Measurements from ENCODE around the gene PGBD5. TPM values are rescaled to one million over a fixed set of nuclear protein-coding genes. Genes with fewer than 3 reads are reported as not detected.

The PGBD5 gene
- polyA plus RNA-seq, 1 donor (not counting 4 experiments of a cell fraction or from before 2014, with no cell fraction given) = 0.28 TPM

DNA sequence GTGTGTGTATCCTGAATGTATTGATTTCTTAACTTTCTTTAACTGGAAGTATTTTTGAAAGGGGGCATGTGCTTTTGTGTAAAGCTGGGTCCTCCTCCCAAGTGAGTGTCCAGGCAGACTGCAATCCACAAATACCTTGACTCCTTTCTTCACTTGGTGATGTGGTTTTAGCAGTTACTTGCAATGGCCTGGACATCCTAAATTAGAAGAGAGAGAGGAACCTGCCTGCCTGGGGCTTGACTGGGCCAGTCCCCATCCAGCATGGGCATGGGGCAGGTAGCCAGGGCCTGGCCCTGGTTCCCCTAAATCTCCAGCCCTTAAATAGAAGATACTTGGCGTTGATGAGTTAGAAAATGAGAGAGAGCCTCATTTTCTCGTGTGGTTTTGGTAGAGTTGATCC lies 159.7 kb downstream of the PGBD5 start:
- DNase-seq (ENCODE audit: low read depth, low spot score) (no peak), FAIRE-seq (no peak)
- no peaks in the 10 kb centered on the region for H4K20me1 ChIP-seq (ENCODE audit: control insufficient read depth, extremely low read depth, insufficient read depth, low read length)
- H3K4me2 ChIP-seq (ENCODE audit: control insufficient read depth, extremely low read depth, insufficient read depth, low read depth, low read length) = no peak overlapping the region
- no peak for TF ChIP-seq CTCF (optimal IDR thresholded peaks at IDR 0.05 in 1 of 3, IDR thresholded peaks at IDR 0.05 in 1 of 3, conservative IDR thresholded peaks at IDR 0.05 in 1 of 3; ENCODE audit: extremely low read depth in 1 of 3, insufficient read depth in 2 of 3, low read length in 3 of 3)
- no peak for TF ChIP-seq EZH2 (IDR thresholded peaks at IDR 0.05; ENCODE audit: low read length)
- H3K27me3 ChIP-seq (ENCODE audit: control insufficient read depth, extremely low read depth, insufficient read depth, low read length) = no peaks in the 10 kb centered on the region
- no peak overlapping the region for H3K9ac ChIP-seq (ENCODE audit: control insufficient read depth, extremely low read depth, insufficient read depth, low read length)
- dilution Hi-C loops (cut with MboI; ENCODE audit: extremely low pct_ligation_motif_present, low sequenced_read_pairs) = no loop called here
- H3K27ac ChIP-seq (ENCODE audit: control insufficient read depth, insufficient read depth, low read length) = no peak overlapping the region
- H3K9me1 ChIP-seq (ENCODE audit: control insufficient read depth, extremely low read depth, insufficient read depth, low read length) = no peaks in the 10 kb centered on the region
- H3K9me3 ChIP-seq (ENCODE audit: control insufficient read depth, low read depth, low read length) = no peaks in the 10 kb centered on the region
- peaks cover 16 to 39% of the 10 kb centered on the region in 2 experiments for H3K36me3 ChIP-seq (ENCODE audit: control insufficient read depth in 2 of 2, extremely low read depth in 1 of 2, insufficient read depth in 2 of 2, low read length in 2 of 2)
- no peaks in the 10 kb centered on the region for H3K4me1 ChIP-seq (ENCODE audit: control insufficient read depth, extremely low read depth, insufficient read depth, low read length)
- H3K79me2 ChIP-seq (ENCODE audit: control insufficient read depth, insufficient read depth, low read length) = no peaks in the 10 kb centered on the region
- no peak overlapping the region for H2AFZ ChIP-seq (ENCODE audit: control insufficient read depth, low read length)
- H3K4me3 ChIP-seq (ENCODE audit: control insufficient read depth in 2 of 3, extremely low read depth in 1 of 3, insufficient read depth in 2 of 3, low read depth in 1 of 3, low read length in 3 of 3) = no peak overlapping the region

DNA sequence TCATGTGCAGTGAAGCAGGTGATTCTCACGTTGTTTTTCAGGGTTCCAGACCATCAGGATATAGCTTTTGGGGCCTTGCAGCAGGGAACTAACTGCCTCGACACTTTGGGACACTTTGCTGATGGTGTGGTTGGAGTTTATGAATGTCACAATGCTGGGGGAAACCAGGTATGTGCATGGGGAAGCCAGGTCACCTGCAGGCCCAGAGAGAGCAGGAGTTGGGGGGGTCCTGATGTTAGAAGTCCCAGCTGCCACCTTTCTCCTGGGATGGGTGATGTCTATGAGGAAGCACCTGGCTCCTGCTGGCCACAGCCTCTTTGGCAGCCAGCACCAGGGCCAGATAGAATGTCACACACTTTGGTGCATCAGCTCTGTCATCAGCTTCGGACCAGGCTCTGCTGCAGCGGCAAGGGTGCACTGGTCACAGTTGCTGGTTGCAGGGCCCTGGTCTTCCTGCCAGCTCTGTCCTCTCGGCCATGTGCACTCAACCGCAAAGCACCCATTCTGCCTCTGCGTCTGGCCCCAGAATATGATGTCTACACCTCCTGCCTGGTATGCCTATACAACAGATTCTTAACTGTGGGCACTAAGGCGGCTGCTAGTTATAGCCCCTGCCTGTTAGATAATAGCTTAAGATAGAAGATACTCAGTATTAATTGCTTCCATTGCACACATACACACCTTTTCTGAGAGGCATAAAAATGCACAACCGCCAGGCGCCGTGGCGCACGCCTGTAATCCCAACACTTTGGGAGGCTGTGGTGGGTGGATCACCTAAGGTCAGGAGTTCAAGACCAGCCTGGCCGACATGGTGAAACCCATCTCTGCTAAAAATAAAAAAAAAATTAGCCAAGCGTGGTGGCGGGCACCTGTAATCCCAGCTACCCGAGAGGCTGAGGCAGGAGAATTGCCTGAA lies 160.7 kb downstream of the PGBD5 start:
- dilution Hi-C loops (cut with MboI; ENCODE audit: extremely low pct_ligation_motif_present, low sequenced_read_pairs) = no loop called here

More for the DNA sequence above, 160.7 kb downstream of the PGBD5 start:
- no peak overlapping the region for H3K27ac ChIP-seq (ENCODE audit: control insufficient read depth, insufficient read depth, low read length)
- no peak overlapping the region for H2AFZ ChIP-seq (ENCODE audit: control insufficient read depth, low read length)
- no peak overlapping the region for H3K4me2 ChIP-seq (ENCODE audit: control insufficient read depth, extremely low read depth, insufficient read depth, low read depth, low read length)
- no peak overlapping the region for H3K9ac ChIP-seq (ENCODE audit: control insufficient read depth, extremely low read depth, insufficient read depth, low read length)
- no peaks in the 10 kb centered on the region for H3K9me1 ChIP-seq (ENCODE audit: control insufficient read depth, extremely low read depth, insufficient read depth, low read length)
- H3K36me3 ChIP-seq (ENCODE audit: control insufficient read depth in 2 of 2, extremely low read depth in 1 of 2, insufficient read depth in 2 of 2, low read length in 2 of 2) = peaks cover 13 to 33% of the 10 kb centered on the region in 2 experiments
- H3K4me3 ChIP-seq (ENCODE audit: control insufficient read depth in 2 of 3, extremely low read depth in 1 of 3, insufficient read depth in 2 of 3, low read depth in 1 of 3, low read length in 3 of 3) = no peak overlapping the region
- TF ChIP-seq EZH2 (IDR thresholded peaks at IDR 0.05; ENCODE audit: low read length) (no peak), CTCF (optimal IDR thresholded peaks at IDR 0.05 in 1 of 3, IDR thresholded peaks at IDR 0.05 in 1 of 3, conservative IDR thresholded peaks at IDR 0.05 in 1 of 3; ENCODE audit: extremely low read depth in 1 of 3, insufficient read depth in 2 of 3, low read length in 3 of 3) (no peak)
- no peaks in the 10 kb centered on the region for H4K20me1 ChIP-seq (ENCODE audit: control insufficient read depth, extremely low read depth, insufficient read depth, low read length)
- DNase-seq (ENCODE audit: low read depth, low spot score) (no peak), FAIRE-seq (no peak)
- no peaks in the 10 kb centered on the region for H3K4me1 ChIP-seq (ENCODE audit: control insufficient read depth, extremely low read depth, insufficient read depth, low read length)
- no peaks in the 10 kb centered on the region for H3K79me2 ChIP-seq (ENCODE audit: control insufficient read depth, insufficient read depth, low read length)
- no peaks in the 10 kb centered on the region for H3K9me3 ChIP-seq (ENCODE audit: control insufficient read depth, low read depth, low read length)
- no peaks in the 10 kb centered on the region for H3K27me3 ChIP-seq (ENCODE audit: control insufficient read depth, extremely low read depth, insufficient read depth, low read length)

Other genes starting within 250 kb of the PGBD5 start
- 14.3 to 19.3 TPM (median 18.6 TPM) in 3 replicates for gene COG2, start 216.1 kb upstream of the PGBD5 start, polyA plus RNA-seq

Measured in keratinocyte (primary cell).